Keratinocyte (primary cell): ENCODE data around the gene DPH2.

Source experiments
- CTCF ChIP-seq, 3 experiments: IDR thresholded peaks in 1 of 3; conservative IDR thresholded peaks in 1 of 3; optimal IDR thresholded peaks in 1 of 3; 2 replicates in 2 of 3; 3 replicates in 1 of 3; pipeline versions ENCODE3 to v1.5.1; 2011; ENCODE audit warnings: low read length in 3 of 3, mild to moderate bottlenecking in 3 of 3, moderate library complexity in 2 of 3, control low read depth in 1 of 3, inconsistent platforms in 1 of 3; ENCODE audit not compliant: insufficient read depth in 2 of 3; ENCODE audit errors: extremely low read depth in 1 of 3
- EZH2 ChIP-seq: IDR thresholded peaks from one replicate; pipeline ENCODE4 v1.6.1; 2012; ENCODE audit warnings: inconsistent platforms, mild to moderate bottlenecking, low read length, moderate library complexity

- TF ChIP-seq CTCF (optimal IDR thresholded peaks at IDR 0.05 in 1 of 3, IDR thresholded peaks at IDR 0.05 in 1 of 3, conservative IDR thresholded peaks at IDR 0.05 in 1 of 3; ENCODE audit: extremely low read depth in 1 of 3, insufficient read depth in 2 of 3, low read length in 3 of 3) (no peak), EZH2 (no peak)
Observed at GRCh38 chr1:43970502-43970901, 692 bp downstream of the DPH2 start.
